PC-3 (cell line): ENCODE measurements around the gene R3HDM2.

ENCODE experiments used
- CTCF ChIP-seq: fragments of 300-600 bp; sonication (generic); conservative IDR thresholded peaks from 2 replicates; pipeline ENCODE4 v1.5.1; 2017; ENCODE audit warnings: antibody characterized with exemption, low read depth, mild to moderate bottlenecking, low read length
- EZH2phosphoT487 ChIP-seq: fragments of 300-600 bp; sonication (generic); IDR thresholded peaks from 2 replicates; pipeline ENCODE4 v1.6.1; 2018; ENCODE audit warnings: mild to moderate bottlenecking, antibody characterized with exemption, low read length, borderline replicate concordance

GRCh38 chr12:57369202-57369601 lies 61.6 kb downstream of the R3HDM2 start:
- TF ChIP-seq CTCF = no peak
- TF ChIP-seq EZH2phosphoT487 = no peak
